Left colon (tissue), 2 donors: ENCODE measurements around the gene FGF1. TPM values are rescaled to one million over a fixed set of nuclear protein-coding genes. Genes with fewer than 3 reads are reported as not detected.

Experiments used
- ATAC-seq: fragments of 200-7000 bp; cut with Tn5 transposase; one replicate; pipeline ENCODE4 v1.9.1; 2020; ENCODE audit warnings: mild to moderate bottlenecking, moderate library complexity
- DNase-seq, 2 donors: peaks; one replicate each; pipeline ENCODE4 v3.0.0-alpha.2; 2020
- intact Hi-C, 2 donors: fragments of 100-400 bp; cut with DNase I in 1 of 2; cut with micrococcal nuclease in 1 of 2; formaldehyde crosslinking; loops; one replicate each; pipeline versions ENCODE4 v1.11.2 to v1.14.0; 2022; cut with DNase I, micrococcal nuclease
- total RNA-seq, 2 donors: library from RNA; stranded (reverse); fragmentation: NEBNext Ultra II Directional; extraction: Animal tissue kit (Norgen Biotek cat#: 25700); gene quantifications; one replicate each; pipeline ENCODE4 v1.2.1, GENCODE V29; 2021
- donor health status: DM: no; HTN: no; CAD: no.
- donor health status: DM: yes; HTN: yes; CAD: no.

FGF1 gene
- total RNA-seq, 2 donors from 2014 or later: 0.09 to 0.70 TPM

- intact Hi-C loops: no loop called here
- no peak for ATAC-seq
- no peak for DNase-seq
Observed at GRCh38 chr5:142568283-142568995, 117.5 kb downstream of the FGF1 start.

- no peak for DNase-seq
- ATAC-seq: no peak
- intact Hi-C loops: no loop called here
Observed at GRCh38 chr5:142561486-142562097, 124.3 kb downstream of the FGF1 start.

GRCh38 chr5:142561029-142561428 lies 124.9 kb downstream of the FGF1 start:
- intact Hi-C loops: no loop called here
- DNase-seq (no peak), ATAC-seq (no peak)

- intact Hi-C loops: no loop called here
- ATAC-seq (no peak), DNase-seq (no peak)
Observed at GRCh38 chr5:142552107-142552506, 133.8 kb downstream of the FGF1 start.

- ATAC-seq (peak; percentile 54), DNase-seq (no peak)
- intact Hi-C loops: no loop called here
Observed at GRCh38 chr5:142551338-142552067, 134.4 kb downstream of the FGF1 start.

- ATAC-seq: no peak
- no peak for DNase-seq
- intact Hi-C loops: no loop called here
Observed at GRCh38 chr5:142550471-142550870, 135.4 kb downstream of the FGF1 start.

- no peak for DNase-seq
- intact Hi-C loops: loop anchor here (5.0 to 10.0 kb wide), 2 partner anchors 225 to 398 kb away; partner anchors contain the start of gene SPRY4 (in 1 of the 2)
- no peak for ATAC-seq
Observed at GRCh38 chr5:142549834-142550233, 136.1 kb downstream of the FGF1 start.

- ATAC-seq: peak; percentile 99
- peak; percentile 43 to 44 for DNase-seq
- intact Hi-C loops: loop anchor here (5.0 to 10.0 kb wide), 2 partner anchors 224 to 397 kb away; partner anchors contain the start of gene SPRY4 (in 1 of the 2)
Observed at GRCh38 chr5:142548739-142549275, 137.1 kb downstream of the FGF1 start.

- ATAC-seq (no peak), DNase-seq (no peak)
- intact Hi-C loops: loop anchor here (5.0 to 10.0 kb wide), 2 partner anchors 223 to 395 kb away; partner anchors contain the start of gene SPRY4 (in 1 of the 2)
Observed at GRCh38 chr5:142547445-142548380, 138.2 kb downstream of the FGF1 start.

- no peak for DNase-seq
- intact Hi-C loops: loop anchor here (5.0 to 10.0 kb wide), 2 partner anchors 221 to 393 kb away; partner anchors contain the start of gene SPRY4 (in 1 of the 2)
- ATAC-seq: no peak
Observed at GRCh38 chr5:142545650-142546322, 140.1 kb downstream of the FGF1 start.

- DNase-seq: no peak
- intact Hi-C loops: loop anchor here (5.0 to 10.0 kb wide), 3 partner anchors 78 to 393 kb away; partner anchors contain the start of gene SPRY4 (in 1 of the 2)
- no peak for ATAC-seq
Observed at GRCh38 chr5:142544946-142545649, 140.8 kb downstream of the FGF1 start.

- DNase-seq: no peak
- no peak for ATAC-seq
- intact Hi-C loops: loop anchor here in 1 of 2 donors (5.0 to 10.0 kb wide), 2 partner anchors 77 to 219 kb away; partner anchors contain the start of gene SPRY4
Observed at GRCh38 chr5:142544071-142544753, 141.7 kb downstream of the FGF1 start.

- ATAC-seq (no peak), DNase-seq (no peak)
- intact Hi-C loops: loop anchor here in 1 of 2 donors (5.0 to 10.0 kb wide), 2 partner anchors 76 to 218 kb away; partner anchors contain the start of gene SPRY4
Observed at GRCh38 chr5:142542906-142543305, 143.0 kb downstream of the FGF1 start.
